ENCODE data around the gene FBXW5. TPM values are rescaled to one million over a fixed set of nuclear protein-coding genes. Genes with fewer than 3 reads are reported as not detected.

FBXW5 gene
- total RNA-seq, 1 experiment from 2014 or later, result 66.8 TPM

- ChIA-PET POLR2A (no interaction called here), CTCF (interaction anchor here (0.6 to 1.2 kb wide), 2 partner anchors 51 to 82 kb away, joined by 3 to 4 read pairs; no protein-coding TSS in a partner anchor)
- no peaks in the 10 kb centered on the region for H3K27me3 ChIP-seq (replicated peaks; ENCODE audit: control insufficient read depth, insufficient read depth, low read length)
- intact Hi-C loops (cut with micrococcal nuclease; ENCODE audit: unreplicated experiment), result loop anchor here (5.0 to 10.0 kb wide), 2 partner anchors 102 to 159 kb away; partner anchors contain the start of genes AJM1 and PHPT1
- no peak for DNase-seq
- no peak for TF ChIP-seq CTCF (IDR thresholded peaks at IDR 0.05; ENCODE audit: insufficient read depth in 1 of 2, low read depth in 1 of 2, low read length in 1 of 2, severe bottlenecking in 1 of 2, unreplicated experiment in 1 of 2)
- H3K9me3 Mint-ChIP-seq (ENCODE audit: unreplicated experiment), result no peaks in the 10 kb centered on the region
- H3K4me1 ChIP-seq, result peaks cover 53% of the 10 kb centered on the region
- no peaks in the 10 kb centered on the region for H3K27me3 Mint-ChIP-seq (ENCODE audit: insufficient read depth, unreplicated experiment)
- no peak overlapping the region for H3K27ac Mint-ChIP-seq (ENCODE audit: unreplicated experiment)
- H3K36me3 ChIP-seq (ENCODE audit: control insufficient read depth, insufficient read depth, low read length), result no peaks in the 10 kb centered on the region
- H3K4me3 ChIP-seq (ENCODE audit: low read depth, low read length), result no peak overlapping the region
- peaks cover 49% of the 10 kb centered on the region for H3K36me3 Mint-ChIP-seq (ENCODE audit: insufficient read depth, unreplicated experiment)
- no peaks in the 10 kb centered on the region for H3K9me3 ChIP-seq
- H3K4me3 Mint-ChIP-seq (ENCODE audit: unreplicated experiment), result no peak overlapping the region
- H3K4me1 Mint-ChIP-seq (ENCODE audit: low read depth, unreplicated experiment), result no peaks in the 10 kb centered on the region
- BruUV-seq (replicated peaks), result no TSS peak
Observed at GRCh38 chr9:136946228-136947027, 1.9 kb upstream of the FBXW5 start.

GRCh38 chr9:136945333-136946227 is 1.0 kb upstream of the FBXW5 start:
- no peaks in the 10 kb centered on the region for H3K9me3 Mint-ChIP-seq (ENCODE audit: unreplicated experiment)
- Histone ChIP-seq H3K9me3 (no peaks in the 10 kb centered on the region), H3K36me3 (ENCODE audit: control insufficient read depth, insufficient read depth, low read length) (no peaks in the 10 kb centered on the region), H3K27me3 (replicated peaks; ENCODE audit: control insufficient read depth, insufficient read depth, low read length) (no peaks in the 10 kb centered on the region), H3K4me3 (ENCODE audit: low read depth, low read length) (no peak overlapping the region), H3K4me1 (peaks cover 48% of the 10 kb centered on the region)
- TF ChIP-seq CTCF (IDR thresholded peaks at IDR 0.05; ENCODE audit: insufficient read depth in 1 of 2, low read depth in 1 of 2, low read length in 1 of 2, severe bottlenecking in 1 of 2, unreplicated experiment in 1 of 2), result no peak
- ChIA-PET CTCF (interaction anchor here (0.6 kb wide), 1 partner anchor 10 kb away, joined by 3 read pairs; no protein-coding TSS in a partner anchor), POLR2A (no interaction called here)
- H3K4me3 Mint-ChIP-seq (ENCODE audit: unreplicated experiment), result peak overlapping the region; percentile 71
- BruUV-seq (replicated peaks), result no TSS peak
- intact Hi-C loops (cut with micrococcal nuclease; ENCODE audit: unreplicated experiment), result loop anchor here (5.0 to 10.0 kb wide), 2 partner anchors 101 to 158 kb away; partner anchors contain the start of genes AJM1 and PHPT1
- H3K27me3 Mint-ChIP-seq (ENCODE audit: insufficient read depth, unreplicated experiment), result no peaks in the 10 kb centered on the region
- H3K4me1 Mint-ChIP-seq (ENCODE audit: low read depth, unreplicated experiment), result no peaks in the 10 kb centered on the region
- peak overlapping the region; percentile 39 for H3K27ac Mint-ChIP-seq (ENCODE audit: unreplicated experiment)
- no peak for DNase-seq
- H3K36me3 Mint-ChIP-seq (ENCODE audit: insufficient read depth, unreplicated experiment), result peaks cover 57% of the 10 kb centered on the region

GRCh38 chr9:136944212-136944518 is 373 bp downstream of the FBXW5 start:
- POLR2A ChIA-PET, result no interaction called here
- no TSS peak for BruUV-seq (replicated peaks)
- H3K9me3 ChIP-seq, result no peaks in the 10 kb centered on the region
- no peaks in the 10 kb centered on the region for H3K27me3 ChIP-seq (replicated peaks; ENCODE audit: control insufficient read depth, insufficient read depth, low read length)
- peaks cover 60% of the 10 kb centered on the region for H3K36me3 Mint-ChIP-seq (ENCODE audit: insufficient read depth, unreplicated experiment)
- peak overlapping the region; percentile 71 for H3K4me3 Mint-ChIP-seq (ENCODE audit: unreplicated experiment)
- no peaks in the 10 kb centered on the region for H3K4me1 Mint-ChIP-seq (ENCODE audit: low read depth, unreplicated experiment)
- H3K27me3 Mint-ChIP-seq (ENCODE audit: insufficient read depth, unreplicated experiment), result no peaks in the 10 kb centered on the region
- intact Hi-C loops (cut with micrococcal nuclease; ENCODE audit: unreplicated experiment), result loop anchor here (10.0 kb wide), 1 partner anchor 99 kb away; the partner anchor contains the start of genes AJM1 and PHPT1
- CTCF ChIA-PET, result interaction anchor here (0.6 to 1.0 kb wide), 3 partner anchors 48 to 85 kb away, joined by 3 to 5 read pairs (median 4); partner anchors contain the start of gene CLIC3
- H3K36me3 ChIP-seq (ENCODE audit: control insufficient read depth, insufficient read depth, low read length), result peaks cover 1% of the 10 kb centered on the region; the same call in 1 of the 2 replicates
- H3K9me3 Mint-ChIP-seq (ENCODE audit: unreplicated experiment), result no peaks in the 10 kb centered on the region
- peaks cover 44% of the 10 kb centered on the region for H3K4me1 ChIP-seq
- TF ChIP-seq CTCF (IDR thresholded peaks at IDR 0.05; ENCODE audit: insufficient read depth in 1 of 2, low read depth in 1 of 2, low read length in 1 of 2, severe bottlenecking in 1 of 2, unreplicated experiment in 1 of 2), result no peak
- H3K4me3 ChIP-seq (ENCODE audit: low read depth, low read length), result peak overlapping the region; percentile 59
- peak in 1 of 2 experiments; percentile 72 for DNase-seq
- H3K27ac Mint-ChIP-seq (ENCODE audit: unreplicated experiment), result peak overlapping the region; percentile 48

All from Caco-2 (cell line).